A549 (cell line): ENCODE measurements around the gene GABARAP.

Experiments
- CBX2 ChIP-seq: fragments of 200-600 bp; sonication (generic); IDR thresholded peaks from 2 replicates; pipeline ENCODE4 v1.6.1; 2016; ENCODE audit warnings: low read depth, mild to moderate bottlenecking, borderline replicate concordance
- CHD4 ChIP-seq: fragments of 200-600 bp; sonication (generic); IDR thresholded peaks from 2 replicates; pipeline ENCODE4 v1.6.1; 2016; ENCODE audit warnings: antibody characterized with exemption, mild to moderate bottlenecking, borderline replicate concordance
- CTCF ChIP-seq: fragments of >200 bp; sonication (Bioruptor Twin); formaldehyde crosslinking; IDR thresholded peaks from 3 replicates; pipeline ENCODE4 v1.5.1; 2016
- FOSL2 ChIP-seq, 2 experiments: fragments of 450-650 bp in 1 of 2; fragments of >200 bp in 1 of 2; sonication (Bioruptor Twin) in 1 of 2; formaldehyde crosslinking; IDR thresholded peaks; 2 replicates each; pipeline versions ENCODE4 v1.5.0 to v1.6.1; 2016 to 2020; ENCODE audit warnings: mild to moderate bottlenecking in 1 of 2, moderate library complexity in 1 of 2
- MAX ChIP-seq: IDR thresholded peaks from 2 replicates; pipeline ENCODE4 v1.6.1; 2012
- NR3C1 ChIP-seq: fragments of >200 bp; sonication (Bioruptor Twin); formaldehyde crosslinking; IDR thresholded peaks from 3 replicates; pipeline ENCODE4 v1.6.1; 2017
- POLR2A ChIP-seq: IDR thresholded peaks from 2 replicates; pipeline ENCODE4 v1.6.1; 2012; ENCODE audit warnings: mild to moderate bottlenecking, low read length
- POLR2AphosphoS2 ChIP-seq: conservative IDR thresholded peaks from 2 replicates; pipeline ENCODE4 v1.6.1; 2012; ENCODE audit warnings: low read length, improper control_type of control experiment, inconsistent platforms
- RFX5 ChIP-seq: fragments of 450-650 bp; IDR thresholded peaks from 2 replicates; pipeline ENCODE4 v1.7.1; 2014; ENCODE audit warnings: antibody characterized with exemption, mild to moderate bottlenecking, moderate library complexity
- SMC3 ChIP-seq: fragments of >200 bp; sonication (Bioruptor Twin); formaldehyde crosslinking; IDR thresholded peaks from 3 replicates; pipeline ENCODE4 v1.6.1; 2018; ENCODE audit warnings: inconsistent platforms
- SREBF2 ChIP-seq: fragments of 450-650 bp; IDR thresholded peaks from 2 replicates; pipeline ENCODE4 v1.6.1; 2014; ENCODE audit warnings: mild to moderate bottlenecking, moderate library complexity
- ZC3H11A ChIP-seq: fragments of 450-650 bp; IDR thresholded peaks from 2 replicates; pipeline ENCODE4 v1.6.1; 2014; ENCODE audit warnings: antibody characterized with exemption, mild to moderate bottlenecking

GRCh38 chr17:7249830-7250229, 7.6 kb upstream of the GABARAP start:
- TF ChIP-seq NR3C1 (no peak), POLR2A (no peak), FOSL2 (IDR thresholded peaks at IDR 0.05) (no peak), FOSL2 (CRISPR knock-in tag; IDR thresholded peaks at IDR 0.05) (no peak), SREBF2 (no peak), CTCF (no peak), MAX (no peak), CHD4 (no peak), CBX2 (no peak), SMC3 (no peak), ZC3H11A (no peak), RFX5 (no peak), POLR2AphosphoS2 (no peak)
